ELR (cell line): ENCODE measurements around the gene NDUFC2.

ENCODE experiments used
- DNase-seq: peaks from one replicate; pipeline ENCODE4 v3.0.0-alpha.2; 2015; ENCODE audit warnings: low read depth

NDUFC2 gene

GRCh38 chr11:78030429-78031325, 49.0 kb downstream of the NDUFC2 start:
- no peak for DNase-seq

DNA sequence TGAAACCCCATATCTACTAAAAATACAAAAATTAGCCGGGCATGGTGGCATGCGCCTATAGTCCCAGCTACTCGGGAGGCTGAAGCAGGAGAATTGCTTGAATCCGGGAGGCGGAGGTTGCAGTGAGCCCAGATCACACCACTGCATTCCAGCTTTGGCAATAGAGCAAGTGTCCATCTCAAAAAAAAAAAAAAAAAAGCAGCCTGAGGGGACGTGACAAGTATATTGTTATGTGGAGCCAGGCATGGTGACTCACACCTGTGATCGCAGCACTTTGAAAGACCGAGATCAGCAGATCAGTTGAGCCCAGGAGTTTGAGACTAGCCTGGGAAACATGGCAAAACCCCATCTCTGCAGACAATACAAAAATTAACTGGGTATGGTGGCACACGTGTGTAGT, 51.2 kb downstream of the NDUFC2 start:
- DNase-seq = peak; percentile 91

- no peak for DNase-seq
These were observed 51.9 kb downstream of the NDUFC2 start for GRCh38 chr11:78027759-78028158.

- DNase-seq = no peak
These were observed 54.3 kb downstream of the NDUFC2 start for GRCh38 chr11:78025378-78025777.

DNA sequence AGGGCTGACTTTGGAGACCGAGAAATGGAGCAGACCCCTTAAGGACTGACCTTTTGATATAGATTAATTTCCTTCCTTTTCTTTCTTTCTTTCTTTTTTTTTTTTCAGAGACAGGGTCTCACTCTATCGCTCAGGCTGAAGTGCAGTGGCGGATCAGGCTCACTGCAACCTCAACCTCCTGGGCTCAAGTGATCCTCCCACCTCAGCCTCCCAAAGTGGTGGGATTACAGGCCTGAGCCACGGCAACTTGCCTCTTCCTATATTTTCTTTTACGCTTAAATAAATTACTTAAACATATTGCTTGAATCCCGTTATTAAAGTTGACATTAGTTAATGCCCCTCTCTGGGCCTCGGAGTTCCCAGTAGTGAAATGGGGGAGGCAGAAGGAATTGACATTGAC, 56.2 kb downstream of the NDUFC2 start:
- no peak for DNase-seq

DNA sequence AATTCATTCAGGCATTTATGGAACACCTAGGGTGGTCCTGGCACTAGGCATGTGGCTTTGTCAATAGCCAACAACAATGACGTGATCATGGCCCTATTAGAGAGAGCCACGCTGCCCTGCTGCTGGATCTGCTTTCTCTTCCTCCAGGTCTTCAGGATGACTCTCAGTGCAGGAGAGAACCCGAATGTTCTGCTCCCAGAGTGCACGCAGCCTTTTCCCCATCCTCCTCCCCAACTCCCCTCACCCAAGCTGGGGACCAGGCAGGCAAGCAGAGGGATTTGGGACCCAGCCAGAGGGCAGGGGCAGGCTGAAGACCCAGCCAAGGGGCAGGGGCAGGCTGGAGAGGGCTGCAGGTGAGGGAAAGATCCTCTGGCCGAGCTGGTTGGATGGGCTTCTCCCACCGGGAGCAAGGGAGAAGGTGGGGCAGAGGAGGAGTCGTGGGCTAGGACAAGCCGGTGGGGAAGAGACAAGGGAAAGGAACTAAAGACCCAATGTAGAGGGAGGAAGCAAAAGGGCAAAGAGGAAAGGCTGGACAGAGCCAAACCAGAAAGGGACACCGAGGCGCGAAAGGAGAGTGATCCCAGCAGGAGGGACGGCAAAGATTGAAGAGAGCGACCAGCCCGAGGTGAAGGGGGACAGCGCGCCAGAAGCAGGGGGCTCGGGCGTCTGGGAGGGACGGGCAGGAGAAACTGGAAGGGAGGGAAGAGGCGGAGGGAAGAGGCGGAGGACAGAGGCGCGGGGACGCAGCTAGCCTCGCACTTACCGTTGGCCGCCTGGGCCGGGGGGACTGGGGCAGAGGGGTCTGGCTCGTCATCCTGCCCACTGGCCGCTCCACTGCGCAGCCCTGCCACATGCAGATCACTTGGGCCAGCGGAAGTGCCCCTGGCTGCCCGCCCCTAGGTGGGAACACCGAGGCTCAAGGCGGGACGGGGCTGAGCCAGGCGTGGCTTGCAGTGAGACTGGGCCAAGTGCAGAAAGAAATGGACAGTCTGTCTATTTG, 57.0 kb downstream of the NDUFC2 start, which contains the start of gene KCTD14:
Gene KCTD14 (minus strand): TSS at position 880 of the 1,000 bp plus-strand sequence. CDS start 27 bp downstream, at position 853.
- peak; percentile 54 for DNase-seq

DNA sequence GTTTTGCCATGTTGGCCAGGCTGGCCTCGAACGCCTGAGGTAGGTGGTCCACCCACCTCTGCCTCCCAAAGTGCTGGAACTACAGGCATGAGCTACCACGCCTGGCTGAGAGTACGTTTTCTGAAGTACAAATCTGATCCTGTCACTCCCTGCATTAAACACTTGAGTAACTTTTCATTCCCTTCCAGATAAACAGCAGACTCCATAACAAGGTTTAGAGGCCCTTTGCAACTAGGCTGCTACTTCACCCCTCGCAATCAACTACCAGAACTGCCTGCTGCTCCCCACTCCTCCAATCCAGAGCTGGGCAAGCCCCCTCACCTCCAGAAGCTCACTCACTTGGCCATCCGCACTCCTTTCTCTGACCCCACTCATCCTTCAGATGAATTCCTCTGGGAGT, 58.1 kb downstream of the NDUFC2 start:
- no peak for DNase-seq

GRCh38 chr11:78020246-78020645, 59.4 kb downstream of the NDUFC2 start:
- no peak for DNase-seq

- peak; percentile 53 for DNase-seq
These were observed 59.9 kb downstream of the NDUFC2 start for GRCh38 chr11:78019808-78020207.
